Activated gamma-delta T cell (primary cell): ENCODE data around the gene HBB.
"Not testable (repeated sequence)": the region's sequence is repeated elsewhere in the genome, so short reads cannot be mapped to it uniquely, and the experiment has no call there.

Source experiments
- DNase-seq: peaks from one replicate; lab custom pipeline; 2025; lab: John Stamatoyannopoulos, UW
- total RNA-seq, 2 donors: gene quantifications; one replicate each; lab custom pipeline; 2026; lab: John Stamatoyannopoulos, UW

HBB gene
- 0 to 0.09 reads per million in 2 donors for total RNA-seq

GRCh38 chr11:5226732-5227310, at the start of gene HBB:
HBB (minus strand) TSS chr11:5227071; CDS start chr11:5227021, 50 bp downstream.
- DNase-seq = no peak

GRCh38 chr11:5275369-5276110, 48.7 kb upstream of the HBB start:
- DNase-seq = no peak

GRCh38 chr11:5274395-5274794, 47.5 kb upstream of the HBB start:
- DNase-seq = no peak

- DNase-seq = no peak
These were observed 45.6 kb upstream of the HBB start for GRCh38 chr11:5272395-5273017.

- no peak for DNase-seq
These were observed 42.9 kb upstream of the HBB start, which contains the start of gene HBE1 for GRCh38 chr11:5269715-5270147. HBE1 (minus strand) TSS chr11:5269945; CDS start chr11:5269890, 55 bp downstream.

GRCh38 chr11:5267033-5267563, 40.2 kb upstream of the HBB start:
- no peak for DNase-seq

GRCh38 chr11:5266609-5267008, 39.7 kb upstream of the HBB start:
- DNase-seq = no peak

- no peak for DNase-seq
These were observed 39.0 kb upstream of the HBB start for GRCh38 chr11:5265832-5266231.

GRCh38 chr11:5258543-5259262, 31.8 kb upstream of the HBB start:
- DNase-seq = no peak

- DNase-seq = no peak
These were observed 30.4 kb upstream of the HBB start for GRCh38 chr11:5257296-5257695.

- DNase-seq = not testable (repeated sequence)
These were observed 28.0 kb upstream of the HBB start, which contains the start of gene HBG2 for GRCh38 chr11:5254646-5255413. HBG2 (minus strand) TSS chr11:5254781; CDS start chr11:5254728, 53 bp downstream.

GRCh38 chr11:5254023-5254422, 27.2 kb upstream of the HBB start:
- DNase-seq = not testable (repeated sequence)

- DNase-seq = not testable (repeated sequence)
These were observed 26.6 kb upstream of the HBB start for GRCh38 chr11:5253440-5253839.

GRCh38 chr11:5252919-5253265, 26.0 kb upstream of the HBB start:
- DNase-seq = no peak

GRCh38 chr11:5252192-5252918, 25.5 kb upstream of the HBB start:
- no peak for DNase-seq

- DNase-seq = no peak
These were observed 24.9 kb upstream of the HBB start for GRCh38 chr11:5251746-5252145.

GRCh38 chr11:5250543-5251204, 23.8 kb upstream of the HBB start:
- DNase-seq = no peak

GRCh38 chr11:5249807-5250396, 23.0 kb upstream of the HBB start, which contains the start of gene HBG1:
HBG1 (minus strand) TSS chr11:5249857; CDS start chr11:5249804, 53 bp downstream.
- DNase-seq = not testable (repeated sequence)

- DNase-seq = not testable (repeated sequence)
These were observed 21.6 kb upstream of the HBB start for GRCh38 chr11:5248498-5248897.
